Measurements from ENCODE around the gene PLD1.
"Not testable (repeated sequence)": the region's sequence is repeated elsewhere in the genome, so short reads cannot be mapped to it uniquely, and the experiment has no call there.

Gene PLD1

DNA sequence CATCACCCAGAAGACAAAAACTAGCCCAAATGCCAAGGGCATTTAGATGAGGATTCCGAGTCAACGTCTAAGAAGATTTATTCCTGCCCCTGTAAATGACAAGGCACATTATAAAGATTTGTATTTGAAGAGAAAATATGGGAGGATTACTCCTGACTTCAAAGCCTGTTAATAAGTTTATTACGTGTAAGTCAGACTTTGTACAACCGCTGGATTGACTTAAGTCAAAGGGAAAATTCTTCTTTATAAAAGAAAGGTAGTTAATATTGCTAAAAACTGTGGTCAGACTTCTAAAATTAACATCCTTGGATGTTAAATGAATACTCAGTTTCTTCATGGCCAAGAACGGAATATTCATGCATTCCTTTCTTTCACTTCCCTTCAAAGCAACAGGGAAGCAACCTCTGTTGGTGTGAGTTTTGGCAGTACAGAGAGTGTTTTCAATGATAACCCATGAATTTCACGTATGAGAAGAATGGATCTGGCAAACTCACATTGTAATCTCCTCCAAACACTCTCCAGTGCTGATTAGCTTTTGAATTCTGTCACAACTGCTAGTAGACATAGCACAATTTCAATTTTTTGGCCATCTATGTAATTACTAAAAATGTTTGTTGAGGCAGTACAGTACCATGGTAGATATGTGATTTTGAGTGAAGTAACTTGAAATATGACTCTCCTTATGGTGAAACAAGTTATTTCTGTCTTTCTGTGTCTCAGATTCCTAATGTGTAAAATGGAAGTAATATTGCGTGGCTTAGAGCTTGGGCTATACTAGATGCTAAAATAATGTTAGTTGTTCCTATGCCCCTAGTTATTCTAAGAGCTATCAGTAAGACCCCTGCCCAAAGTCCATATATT is 62.0 kb downstream of the PLD1 start:
- no peak overlapping the region for H3K4me3 ChIP-seq (ENCODE audit: low read length)
- TF ChIP-seq ZNF274 (IDR thresholded peaks at IDR 0.05; ENCODE audit: low read depth, low read length): no peak

DNA sequence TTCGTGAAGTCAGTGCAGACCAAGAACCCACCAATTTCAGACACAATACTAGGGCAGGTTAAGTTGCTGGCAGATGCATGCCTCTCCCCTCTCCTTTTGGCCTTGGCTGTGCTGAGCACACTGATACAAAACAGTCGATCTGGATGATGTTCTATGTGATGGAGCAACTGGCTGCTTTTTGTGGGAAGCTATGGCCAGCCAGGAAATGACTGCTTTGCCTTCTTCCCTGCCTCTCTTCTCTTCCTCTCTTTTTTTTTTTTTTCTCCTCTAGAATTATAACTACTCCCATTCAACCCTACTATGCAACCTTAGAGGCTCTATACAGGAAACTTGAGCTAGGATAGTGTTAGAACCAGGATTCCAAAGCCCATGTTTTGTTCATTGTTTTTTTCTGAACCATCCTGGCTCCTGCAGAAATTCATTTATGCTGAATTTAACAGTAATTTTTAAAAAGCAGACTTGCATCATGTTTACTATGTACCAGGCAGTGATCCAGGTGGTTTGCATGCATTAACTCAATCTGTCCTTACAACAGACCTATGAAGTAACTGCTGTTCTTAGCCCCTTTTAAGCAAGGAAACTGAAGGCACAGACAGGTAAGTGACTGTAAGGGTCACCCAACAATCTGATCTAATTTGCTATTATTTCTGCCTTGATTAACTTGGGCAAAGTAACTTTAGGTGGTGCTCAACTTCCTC is 62.9 kb downstream of the PLD1 start:
- H3K4me3 ChIP-seq (ENCODE audit: low read length): no peak overlapping the region
- no peak for TF ChIP-seq ZNF274 (IDR thresholded peaks at IDR 0.05; ENCODE audit: low read depth, low read length)

DNA sequence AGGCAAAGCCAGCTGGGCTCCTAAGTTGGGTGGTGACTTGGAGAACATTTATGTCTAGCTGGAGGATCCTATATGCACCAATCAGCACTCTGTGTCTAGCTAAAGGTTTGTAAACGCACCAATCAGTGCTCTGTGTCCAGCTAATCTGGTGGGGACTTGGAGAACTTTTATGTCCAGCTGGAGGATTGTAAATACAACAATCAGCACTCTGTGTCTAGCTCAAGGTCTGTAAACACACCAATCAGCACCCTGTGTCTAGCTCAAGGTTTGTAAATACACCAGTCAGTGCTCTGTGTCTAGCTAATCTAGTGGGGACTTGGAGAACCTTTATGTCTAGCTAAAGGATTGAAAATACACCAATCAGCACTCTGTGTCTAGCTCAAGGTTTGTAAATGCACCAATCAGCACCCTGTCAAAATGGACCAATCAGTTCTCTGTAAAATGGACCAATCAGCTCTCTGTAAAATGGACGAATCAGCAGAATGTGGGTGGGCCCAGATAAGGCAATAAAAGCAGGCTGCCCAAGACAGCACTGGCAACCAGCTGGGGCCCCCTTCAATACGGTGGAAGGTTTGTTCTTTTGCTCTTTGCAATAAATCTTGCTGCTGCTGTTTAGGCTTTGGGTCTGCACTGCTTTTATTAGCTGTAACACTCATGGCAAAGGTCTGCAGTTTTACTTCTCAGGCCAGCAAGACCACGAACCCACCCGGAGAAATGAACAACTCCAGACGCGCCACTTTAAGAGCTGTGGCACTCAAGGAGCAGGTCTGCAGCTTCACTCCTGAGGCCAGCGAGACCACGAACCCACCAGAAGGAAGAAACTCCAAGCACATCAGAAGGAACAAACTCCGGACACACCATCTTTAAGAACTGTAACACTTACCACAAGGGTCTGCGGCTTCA is 63.7 kb downstream of the PLD1 start:
- not testable (repeated sequence) for H3K4me3 ChIP-seq (ENCODE audit: low read length)

DNA sequence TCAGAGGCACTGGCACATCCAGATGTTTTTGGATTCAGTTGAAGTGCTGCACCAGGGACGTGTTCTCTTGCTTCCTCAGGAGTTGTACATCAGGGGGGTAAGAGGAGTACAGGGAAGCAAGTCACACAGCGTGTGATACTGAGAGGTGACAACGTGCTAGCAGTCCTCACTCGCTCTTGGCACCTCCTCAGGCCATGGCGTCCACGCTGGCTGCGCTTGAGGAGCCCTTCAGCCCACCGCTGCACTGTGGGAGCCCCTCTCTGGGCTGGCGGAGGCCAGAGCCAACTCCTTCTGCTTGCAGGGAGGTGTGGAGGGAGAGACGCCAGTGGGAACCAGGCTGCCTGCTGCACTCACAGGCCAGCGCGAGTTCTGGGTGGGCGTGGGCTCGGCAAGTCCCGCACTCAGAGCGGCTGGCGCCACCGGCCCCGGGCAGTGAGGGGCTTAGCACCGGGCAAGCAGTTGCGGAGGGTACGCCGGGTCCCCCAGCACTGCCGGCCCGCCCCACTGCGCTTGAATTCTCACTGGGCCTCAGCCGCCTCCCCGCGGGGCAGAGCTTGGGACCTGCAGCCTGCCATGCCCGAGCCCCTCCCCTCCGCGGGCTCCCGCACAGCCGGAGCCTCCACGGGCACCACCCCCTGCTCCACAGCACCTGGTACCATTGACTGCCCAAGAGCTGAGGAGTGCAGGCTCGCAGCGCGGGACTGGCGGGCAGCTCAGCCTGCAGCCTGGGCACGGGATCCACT is 64.5 kb downstream of the PLD1 start:
- no peak for TF ChIP-seq ZNF274 (IDR thresholded peaks at IDR 0.05; ENCODE audit: low read depth, low read length)
- H3K4me3 ChIP-seq (ENCODE audit: low read length): no peak overlapping the region

DNA sequence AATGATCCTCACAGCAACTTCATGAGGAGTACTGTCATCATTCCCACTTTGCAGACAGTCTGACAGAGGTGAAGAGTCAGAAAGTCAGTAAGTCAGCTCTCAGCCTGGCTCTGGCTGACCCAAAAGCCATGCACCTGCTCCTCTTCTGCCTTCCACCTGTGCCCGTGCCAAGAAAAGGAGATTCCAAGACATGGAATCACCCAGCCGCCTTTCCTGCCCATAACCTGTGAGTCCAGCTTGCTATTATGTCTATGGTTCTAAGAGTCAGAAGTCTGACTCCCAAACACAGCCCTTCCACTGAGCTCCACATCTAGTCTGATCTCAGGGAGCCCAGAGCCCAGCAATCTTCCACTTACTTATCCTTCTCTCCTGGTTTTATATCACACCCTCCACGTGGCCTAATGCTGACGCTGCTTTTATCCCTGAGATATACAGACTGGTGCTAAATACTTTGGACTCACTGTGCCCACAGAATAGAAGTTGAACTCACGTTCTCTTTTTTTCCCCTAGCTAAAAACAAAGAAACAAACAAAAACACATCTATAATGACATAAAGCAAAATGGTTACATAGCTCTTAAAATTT is 66.0 kb downstream of the PLD1 start:
- H3K4me3 ChIP-seq (ENCODE audit: low read length): no peak overlapping the region
- TF ChIP-seq ZNF274 (IDR thresholded peaks at IDR 0.05; ENCODE audit: low read depth, low read length): no peak

DNA sequence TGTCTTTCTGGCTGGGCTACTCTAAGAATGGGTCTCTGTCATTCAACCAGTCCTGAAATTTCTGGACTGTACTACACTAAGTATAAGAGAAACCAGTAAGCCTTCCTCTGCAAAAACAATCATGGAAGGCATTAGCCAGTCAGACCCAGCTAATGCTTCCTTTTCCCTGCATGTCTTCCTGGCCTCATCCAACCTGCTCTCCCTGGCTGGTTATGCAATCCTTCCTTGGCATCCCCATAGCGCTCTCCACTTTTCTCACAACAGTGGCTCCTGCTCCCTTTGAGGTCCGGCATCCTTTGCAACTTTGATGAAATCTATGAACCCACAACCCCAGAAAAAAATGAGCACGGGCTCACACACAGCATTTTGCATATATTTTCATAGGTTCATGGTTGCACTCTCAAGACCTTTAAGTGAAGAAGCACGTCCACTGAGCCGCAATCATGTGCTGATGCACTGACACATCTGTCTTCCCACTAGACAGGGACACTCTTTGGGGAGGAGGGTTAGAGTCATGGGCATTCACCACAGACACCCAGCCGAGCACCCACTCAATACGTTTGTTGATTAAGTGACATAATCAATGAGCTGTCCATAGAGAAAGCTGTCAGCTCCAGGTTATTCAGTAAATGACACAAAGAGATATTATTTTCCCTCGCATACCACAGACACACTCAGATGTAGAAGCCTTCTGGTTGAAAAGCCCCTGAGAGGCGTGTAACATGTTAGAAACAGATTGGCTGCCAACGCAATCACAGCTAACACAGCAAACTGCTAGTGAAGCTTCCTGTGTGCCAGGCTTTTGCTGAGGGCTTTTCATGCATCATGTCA is 66.7 kb downstream of the PLD1 start:
- H3K4me3 ChIP-seq (ENCODE audit: low read length): no peak overlapping the region
- TF ChIP-seq ZNF274 (IDR thresholded peaks at IDR 0.05; ENCODE audit: low read depth, low read length): no peak

DNA sequence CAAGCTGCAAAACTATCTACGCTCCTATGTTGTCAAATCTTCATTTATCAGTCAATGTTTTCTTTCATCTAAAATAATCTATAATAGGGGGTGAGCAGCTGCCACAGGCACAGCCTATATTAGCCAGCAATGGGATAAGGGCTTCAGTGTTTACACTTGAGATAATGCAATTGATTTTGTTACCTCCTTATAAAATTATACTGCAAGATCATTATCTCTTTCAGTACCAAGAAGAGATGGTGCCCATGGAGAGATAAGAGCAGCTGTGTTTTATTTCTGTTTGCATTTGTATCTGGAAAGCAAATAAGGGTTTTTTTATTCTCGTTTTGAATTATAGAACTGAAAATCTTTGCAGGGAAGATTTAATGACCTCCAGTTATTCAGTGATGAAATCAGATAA is 68.9 kb downstream of the PLD1 start:
- no peak for TF ChIP-seq ZNF274 (IDR thresholded peaks at IDR 0.05; ENCODE audit: low read depth, low read length)
- H3K4me3 ChIP-seq (ENCODE audit: low read length): no peak overlapping the region

DNA sequence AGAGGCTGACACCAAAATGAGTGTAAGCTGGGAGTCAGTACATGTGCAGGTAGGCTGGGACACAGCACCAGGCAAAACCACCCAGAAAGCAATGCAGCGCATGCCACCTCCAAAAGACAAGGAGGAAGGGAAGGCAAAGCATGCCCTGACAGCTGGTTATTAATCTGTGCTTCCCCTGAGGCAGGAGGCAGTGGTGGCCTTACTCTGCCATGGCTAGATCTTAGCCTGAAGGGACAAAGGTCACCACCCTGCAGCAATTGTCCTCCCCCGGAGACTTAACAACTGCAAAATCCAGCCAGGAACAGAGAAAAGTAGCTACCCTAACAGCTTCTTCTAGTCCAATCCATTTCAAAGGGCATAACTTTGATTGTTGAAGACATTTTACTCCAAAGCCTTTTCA is 73.7 kb downstream of the PLD1 start:
- no peak overlapping the region for H3K4me3 ChIP-seq (ENCODE audit: low read length)
- no peak for TF ChIP-seq ZNF274 (IDR thresholded peaks at IDR 0.05; ENCODE audit: low read depth, low read length)

DNA sequence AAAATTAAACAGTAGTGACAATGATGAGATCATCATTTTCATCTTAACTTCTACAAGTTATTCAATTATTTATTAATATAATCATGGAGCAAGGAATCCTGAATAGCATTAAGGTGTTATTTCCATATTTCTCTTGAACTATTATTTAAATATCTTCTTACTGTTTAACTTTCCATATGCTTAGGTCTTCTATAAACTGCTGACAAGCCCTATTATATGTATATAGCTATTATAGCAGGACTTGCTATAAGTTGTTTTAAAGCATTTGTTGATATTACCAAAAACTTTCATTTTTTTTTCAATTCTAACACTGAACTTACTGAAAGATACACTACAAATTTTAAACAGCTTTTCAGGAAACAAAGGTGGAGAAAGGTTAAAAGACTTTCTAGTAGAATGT is 76.7 kb downstream of the PLD1 start:
- TF ChIP-seq ZNF274 (IDR thresholded peaks at IDR 0.05; ENCODE audit: low read depth, low read length): no peak
- no peak overlapping the region for H3K4me3 ChIP-seq (ENCODE audit: low read length)

DNA sequence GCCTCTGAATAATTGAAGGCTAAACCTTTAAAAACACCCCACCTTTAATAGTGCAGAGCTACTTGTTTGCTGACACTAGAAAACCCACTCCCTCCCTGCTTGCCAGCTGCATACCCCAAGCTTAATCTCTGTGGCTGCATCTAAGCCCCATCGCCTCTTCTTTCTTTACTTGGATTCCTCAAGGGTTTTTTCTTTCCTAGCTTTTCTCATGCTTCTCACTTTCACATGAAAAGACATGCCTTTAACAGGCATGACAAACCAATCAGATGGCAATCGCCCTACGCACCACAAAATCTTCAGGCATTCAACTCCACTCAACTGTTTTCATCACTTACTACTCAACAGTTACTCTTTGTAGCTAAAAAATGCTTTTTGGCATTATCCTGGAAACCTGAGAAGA is 77.5 kb downstream of the PLD1 start:
- no peak overlapping the region for H3K4me3 ChIP-seq (ENCODE audit: low read length)
- no peak for TF ChIP-seq ZNF274 (IDR thresholded peaks at IDR 0.05; ENCODE audit: low read depth, low read length)

DNA sequence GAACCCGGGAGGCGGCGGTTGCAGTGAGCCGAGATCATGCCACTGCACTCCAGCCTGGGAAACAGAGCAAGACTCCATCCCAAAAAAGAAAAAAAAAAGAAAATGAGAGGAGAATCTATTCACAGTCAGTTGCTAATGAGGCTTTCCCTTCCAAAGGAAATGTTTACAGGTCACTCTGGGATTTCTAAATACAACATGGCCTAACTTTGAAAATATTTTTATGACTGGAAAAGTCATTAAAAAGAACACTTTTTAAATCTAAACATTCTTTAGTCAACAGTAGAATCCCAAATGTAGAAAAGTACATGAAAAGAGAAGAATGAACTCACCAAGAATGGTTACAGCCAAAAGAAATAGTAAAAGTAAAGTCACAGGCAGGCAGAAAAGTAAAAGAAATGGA is 78.6 kb downstream of the PLD1 start:
- H3K4me3 ChIP-seq (ENCODE audit: low read length): no peak overlapping the region
- no peak for TF ChIP-seq ZNF274 (IDR thresholded peaks at IDR 0.05; ENCODE audit: low read depth, low read length)

DNA sequence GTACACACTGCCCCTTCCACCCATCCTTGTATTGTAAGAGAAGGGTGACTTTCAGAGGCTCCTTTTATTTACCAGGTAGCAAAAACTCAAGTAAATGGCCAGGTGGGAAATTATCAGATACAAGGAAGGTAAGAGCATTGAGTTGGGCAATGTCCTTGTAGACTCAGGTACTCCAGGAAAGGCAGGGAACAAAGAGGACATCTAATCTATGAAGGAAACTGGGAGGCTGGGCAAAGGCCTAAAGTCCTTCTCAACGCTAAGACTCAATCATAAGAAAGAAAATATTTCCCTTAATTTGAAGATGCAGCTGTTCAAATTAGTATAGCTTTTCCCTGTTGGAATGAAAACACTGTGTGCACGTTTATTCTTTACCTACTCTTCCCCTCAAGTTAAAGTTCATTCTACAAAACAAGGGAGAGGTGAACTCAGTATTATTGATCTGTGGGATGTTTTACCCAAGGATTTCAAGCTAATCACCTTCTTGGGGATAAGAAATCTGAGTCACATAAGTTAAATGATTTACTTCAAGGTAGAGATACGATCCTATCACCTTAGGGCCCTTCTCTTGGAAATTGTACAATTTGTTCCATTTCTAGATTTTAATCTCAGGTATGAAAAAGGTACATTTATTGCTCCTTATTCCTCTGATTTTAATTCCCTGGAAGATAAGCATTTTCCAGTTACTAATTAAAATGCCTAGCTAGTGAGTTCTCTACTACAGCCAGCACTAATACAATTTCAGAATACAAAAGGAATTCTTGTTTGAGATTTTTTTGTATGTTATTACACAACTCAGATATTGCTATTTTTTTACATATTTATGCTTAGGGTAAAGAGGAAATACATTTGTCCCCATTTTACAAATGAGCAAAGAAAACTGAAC is 80.6 kb downstream of the PLD1 start:
- H3K4me3 ChIP-seq (ENCODE audit: low read length): no peak overlapping the region
- TF ChIP-seq ZNF274 (IDR thresholded peaks at IDR 0.05; ENCODE audit: low read depth, low read length): no peak
